GM21367 (cell line): ENCODE results near the gene ARL14EPL.
"Not testable (repeated sequence)": the region's sequence is repeated elsewhere in the genome, so short reads cannot be mapped to it uniquely, and the experiment has no call there.

ENCODE experiments used
- ATAC-seq: cut with Tn5 transposase; IDR thresholded peaks from one replicate; pipeline ENCODE4 v1.9.1; 2021; ENCODE audit not compliant: unreplicated experiment

Gene ARL14EPL

GRCh38 chr5:116046261-116046660, 14.0 kb downstream of the ARL14EPL start:
- no peak for ATAC-seq

- ATAC-seq: no peak
Observed at GRCh38 chr5:116046823-116047222, 14.6 kb downstream of the ARL14EPL start.

DNA sequence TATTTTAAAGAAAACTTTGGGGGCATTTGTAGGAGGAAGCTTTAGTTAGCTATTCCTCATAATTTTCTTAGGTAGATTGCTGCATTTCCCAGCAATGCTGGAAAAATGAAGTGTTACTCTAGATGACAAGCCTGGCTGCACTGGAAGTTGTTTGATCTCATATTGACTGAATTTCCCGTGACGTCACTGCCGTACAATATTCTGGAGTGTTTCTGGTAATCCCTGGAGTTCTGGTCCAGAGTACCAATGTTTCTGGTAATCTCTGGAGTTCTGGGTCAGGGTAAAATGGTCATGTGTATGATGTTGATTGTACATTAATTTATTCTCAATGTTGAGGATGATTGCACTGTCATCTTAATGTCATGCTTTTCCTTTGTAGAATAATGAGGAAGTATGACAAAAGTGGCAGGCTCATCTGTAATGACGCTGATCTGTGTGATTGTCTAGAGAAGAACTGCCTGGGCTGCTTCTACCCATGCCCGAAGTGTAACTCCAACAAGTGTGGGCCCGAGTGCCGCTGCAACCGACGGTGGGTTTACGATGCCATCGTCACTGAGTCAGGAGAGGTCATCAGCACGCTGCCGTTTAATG, 26.2 kb downstream of the ARL14EPL start:
- no peak for ATAC-seq

DNA sequence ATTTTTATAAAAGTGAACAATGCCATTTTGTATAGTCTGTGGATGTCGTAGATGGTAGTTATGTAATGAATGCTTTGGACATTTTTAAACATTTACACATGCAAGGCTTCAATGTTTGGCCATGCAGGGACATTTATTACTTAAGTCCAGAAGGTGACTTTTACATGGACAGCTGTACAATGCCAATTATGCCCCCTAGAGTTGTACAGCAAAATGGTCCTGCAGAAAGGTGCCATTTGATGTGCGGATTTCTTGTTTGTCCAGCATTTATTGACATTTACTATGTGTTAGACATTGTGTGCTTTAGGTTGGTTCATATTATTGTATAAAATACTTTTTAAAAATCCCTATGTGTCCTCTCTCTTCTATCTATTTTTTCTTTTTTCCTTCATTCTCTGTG, 30.1 kb downstream of the ARL14EPL start:
- no peak for ATAC-seq

- ATAC-seq: no peak
Observed at GRCh38 chr5:116063950-116064349, 31.7 kb downstream of the ARL14EPL start.

DNA sequence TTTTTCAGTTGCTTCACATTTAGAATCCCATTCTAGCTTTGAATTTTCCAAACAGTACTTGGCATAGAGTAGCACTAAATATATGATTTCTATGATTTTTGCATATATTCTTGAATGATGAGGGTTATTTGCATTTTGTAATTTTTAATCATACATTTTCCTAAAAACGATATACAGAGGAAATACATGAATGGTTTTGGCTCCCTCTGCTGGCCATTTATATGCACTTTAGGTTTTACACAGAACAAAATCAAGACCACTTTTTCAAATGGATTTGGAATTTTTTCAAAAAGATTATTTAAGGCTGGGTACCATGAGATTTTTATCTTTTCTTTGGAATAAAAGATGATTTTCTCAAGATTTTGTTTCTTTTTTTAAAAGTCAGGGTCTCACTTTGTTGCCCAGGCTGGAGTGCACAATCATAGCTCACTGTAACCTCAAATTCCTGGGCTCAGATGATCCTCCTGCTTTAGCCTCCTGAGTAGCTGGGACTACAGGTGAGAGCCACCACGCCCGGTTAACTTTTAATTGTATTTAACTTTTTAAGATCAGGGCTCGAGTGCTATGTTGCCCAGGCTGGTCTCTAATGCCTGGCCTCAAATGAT, 35.9 kb downstream of the ARL14EPL start:
- ATAC-seq: no peak

DNA sequence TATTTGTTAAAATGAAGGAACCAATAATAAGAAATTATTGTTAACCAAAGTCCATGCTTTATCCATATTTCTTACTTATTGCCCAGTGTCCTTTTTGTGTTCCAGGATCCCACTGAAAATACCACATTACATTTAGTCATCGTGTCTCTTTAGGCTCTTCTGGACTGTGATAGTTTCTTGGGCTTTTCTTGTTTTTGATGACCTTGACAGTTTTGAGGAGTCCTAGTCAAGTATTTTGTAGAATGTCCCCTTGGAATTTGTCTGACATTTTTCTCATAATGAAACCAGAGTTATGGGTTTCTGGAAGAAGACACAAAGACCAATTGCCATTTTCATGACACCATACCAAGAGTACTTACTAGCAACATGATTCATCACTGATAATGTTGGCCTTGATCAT, 38.9 kb downstream of the ARL14EPL start:
- no peak for ATAC-seq

DNA sequence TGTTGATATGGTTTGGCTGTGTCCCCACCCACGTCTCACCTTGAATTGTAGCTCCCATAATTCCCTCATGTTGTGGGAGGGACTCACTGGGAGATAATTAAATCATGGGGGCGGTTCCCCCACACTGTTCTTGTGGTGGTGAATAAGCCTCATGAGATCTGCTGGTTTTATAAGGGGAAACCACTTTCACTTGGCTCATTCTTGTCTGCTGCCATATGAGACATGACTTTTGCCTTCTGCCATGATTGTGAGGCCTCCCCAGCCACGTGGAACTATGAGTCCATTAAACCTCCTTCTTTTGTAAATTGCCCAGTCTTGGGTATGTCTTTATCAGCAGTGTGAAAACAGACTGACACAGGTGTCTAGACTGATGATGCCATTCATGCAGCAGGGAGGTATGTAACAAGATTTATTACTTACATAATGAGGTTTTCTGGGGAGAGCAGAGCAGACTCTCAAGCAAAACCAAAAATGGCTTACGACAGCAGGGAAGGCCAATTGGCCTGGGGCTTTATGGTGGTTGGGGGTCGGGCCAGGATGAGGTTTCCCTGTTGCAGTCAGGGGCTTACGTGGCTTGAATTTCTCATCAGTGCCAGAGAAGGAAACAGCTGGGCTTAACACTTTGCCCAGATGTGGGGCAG, 43.0 kb downstream of the ARL14EPL start:
- no peak for ATAC-seq

GRCh38 chr5:116076496-116076895, 44.2 kb downstream of the ARL14EPL start:
- peak; percentile 98 for ATAC-seq

- ATAC-seq: no peak
Observed at GRCh38 chr5:116078199-116078598, 45.9 kb downstream of the ARL14EPL start.

- peak; percentile 32 for ATAC-seq
Observed at GRCh38 chr5:116084287-116084691, 52.0 kb downstream of the ARL14EPL start.

DNA sequence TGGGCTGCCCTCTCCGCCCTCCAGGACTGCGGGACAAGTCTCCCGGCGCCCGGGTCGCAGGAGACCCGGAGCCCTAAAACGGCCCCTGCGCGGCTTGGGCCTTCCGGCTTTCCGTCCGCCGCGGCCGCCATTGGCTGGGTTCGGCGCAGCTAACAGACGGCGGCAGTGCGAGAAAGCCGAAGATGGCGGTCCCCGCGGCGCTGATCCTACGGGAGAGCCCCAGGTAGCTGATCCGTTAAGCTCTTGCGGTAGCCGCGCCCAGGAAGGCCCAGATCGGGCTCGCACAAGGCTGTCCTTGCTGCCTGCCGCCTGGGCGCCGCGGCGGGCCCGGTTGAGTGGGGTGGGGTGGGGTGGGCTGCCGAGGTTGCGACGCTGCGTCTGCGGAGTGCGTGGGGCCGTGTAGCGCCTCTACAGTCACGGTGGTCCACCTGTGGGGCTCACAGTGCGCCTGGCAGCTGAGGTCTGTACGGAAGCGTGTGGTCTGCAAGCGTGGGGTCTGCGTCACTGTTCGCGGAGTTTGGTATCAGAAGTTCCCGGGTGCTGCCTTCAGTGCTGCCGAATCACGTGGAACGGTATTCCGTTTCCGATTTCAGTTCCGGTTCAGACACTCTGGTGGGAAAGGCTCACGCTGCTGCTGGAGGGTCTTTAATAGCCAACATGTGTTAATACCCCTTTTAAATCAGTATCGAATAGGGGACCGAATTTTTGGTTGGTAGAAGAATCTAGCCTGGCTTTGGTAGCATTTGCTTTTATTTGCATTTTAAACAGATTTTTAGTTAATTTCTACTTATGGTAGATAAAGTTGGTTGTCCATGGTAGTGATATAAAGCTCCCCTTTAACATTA, 52.8 kb downstream of the ARL14EPL start, which contains the start of gene COMMD10:
Gene COMMD10, plus strand, starts transcription at position 155 of the 845 bp plus-strand sequence.
- ATAC-seq: peak; percentile 87

DNA sequence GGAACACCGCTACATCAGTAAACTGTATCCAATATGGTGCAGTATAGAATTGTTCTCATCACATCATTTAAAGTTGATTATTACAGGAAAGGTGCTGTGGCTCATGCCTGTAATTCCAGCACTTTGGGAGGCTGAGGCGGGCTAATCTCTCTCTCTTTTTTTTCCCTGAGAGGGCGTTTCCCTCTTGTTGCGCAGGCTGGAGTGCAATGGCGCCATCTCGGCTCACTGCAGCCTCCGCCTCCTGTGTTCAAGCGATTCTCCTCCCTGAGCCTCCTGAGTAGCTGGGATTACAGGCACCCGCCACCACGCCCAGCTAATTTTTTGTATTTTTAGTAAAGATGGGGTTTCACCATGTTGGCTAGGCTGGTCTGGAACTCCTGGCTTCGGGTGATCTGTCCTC, 54.0 kb downstream of the ARL14EPL start:
- ATAC-seq: not testable (repeated sequence)

DNA sequence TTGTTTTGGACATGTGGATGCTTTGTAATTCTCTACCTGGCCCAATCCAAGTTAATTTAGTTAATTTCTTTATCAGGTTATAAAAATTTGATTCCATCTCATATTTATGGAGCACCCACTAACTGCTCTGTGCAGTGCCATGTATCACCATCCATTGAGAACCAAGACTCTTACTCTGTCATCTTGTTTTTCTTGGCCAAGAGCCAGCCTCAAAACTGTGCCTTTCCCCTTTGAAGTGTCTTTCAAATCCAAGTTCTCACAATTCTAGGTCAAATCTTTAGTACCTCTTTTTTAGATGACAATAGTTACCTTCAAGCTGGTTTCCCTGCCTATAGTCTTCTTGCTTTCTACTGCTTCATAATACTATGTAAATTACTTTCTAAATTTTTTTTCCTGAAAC, 55.8 kb downstream of the ARL14EPL start:
- no peak for ATAC-seq

DNA sequence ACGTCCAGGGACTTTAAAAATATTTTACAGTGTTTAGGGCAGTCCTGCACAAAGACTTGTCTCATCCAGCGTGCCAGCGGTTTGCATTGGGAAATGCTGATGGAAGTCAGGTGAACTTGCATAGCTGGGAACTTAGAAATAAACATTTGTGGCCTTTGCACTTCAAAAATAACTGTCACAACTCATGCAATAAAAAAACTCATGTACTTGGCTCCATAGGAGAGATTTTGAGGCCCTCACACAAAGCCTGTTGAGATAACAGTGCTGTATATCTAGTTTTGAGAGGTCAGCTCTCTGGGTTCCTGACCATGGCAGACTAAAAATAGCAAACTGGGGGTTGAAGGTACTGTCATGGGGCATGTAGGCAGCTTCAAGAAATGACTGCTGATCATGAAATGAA, 58.0 kb downstream of the ARL14EPL start:
- ATAC-seq: no peak

- ATAC-seq: no peak
Observed at GRCh38 chr5:116091416-116091815, 59.1 kb downstream of the ARL14EPL start.

DNA sequence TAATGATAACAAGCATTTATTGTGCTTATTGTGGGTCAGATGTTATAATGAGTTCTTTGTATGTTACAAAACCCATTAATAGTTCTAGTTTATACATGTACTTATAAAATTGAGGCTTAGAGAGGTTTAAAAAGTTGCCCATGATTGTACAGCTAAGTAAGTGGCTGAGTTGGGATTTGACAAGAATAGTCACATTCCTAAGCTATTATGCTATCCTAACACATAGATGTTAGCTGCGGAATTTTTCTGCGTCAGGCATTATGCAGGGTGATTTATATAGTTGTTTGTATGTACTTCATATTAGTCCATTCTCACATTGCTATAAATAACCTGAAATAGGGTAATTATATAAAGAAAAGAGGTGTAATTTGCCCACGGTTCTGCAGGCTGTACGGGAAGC, 65.0 kb downstream of the ARL14EPL start:
- ATAC-seq: no peak

GRCh38 chr5:116098998-116099397, 66.7 kb downstream of the ARL14EPL start:
- ATAC-seq: no peak

GRCh38 chr5:116104941-116105340, 72.7 kb downstream of the ARL14EPL start:
- ATAC-seq: not testable (repeated sequence)
